CD4-positive, alpha-beta T cell (primary cell): ENCODE data around the gene CEP43. TPM values are rescaled to one million over a fixed set of nuclear protein-coding genes. Genes with fewer than 3 reads are reported as not detected.

Source experiments
- ATAC-seq: fragments of 200-7000 bp; cut with Tn5 transposase; one replicate; pipeline ENCODE4 v1.10.0; 2022; ENCODE audit warnings: mild to moderate bottlenecking; ENCODE audit not compliant: poor library complexity
- CTCF ChIA-PET: fragments of 350-600 bp; sonication (Branson Sonifier 250); formaldehyde crosslinking; loops from one replicate; lab custom pipeline; 2021; ENCODE audit warnings: antibody characterized with exemption, inconsistent platforms; lab: Charles Lee
- POLR2A ChIA-PET: fragments of 350-600 bp; sonication (Branson Sonifier 250); formaldehyde crosslinking; loops from one replicate; lab custom pipeline; 2021; ENCODE audit warnings: antibody characterized with exemption, inconsistent platforms; lab: Charles Lee
- DNase-seq, 14 experiments: peaks; one replicate each; pipeline ENCODE4 v3.0.0-alpha.2; 2013 to 2020; ENCODE audit warnings: mixed read lengths in 2 of 14
- H3K27ac ChIP-seq, 2 donors: one replicate each; pipeline versions ENCODE4 v1.5.1 to v1.7.0; 2013; ENCODE audit warnings: low read length in 2 of 2, low read depth in 1 of 2, mild to moderate bottlenecking in 1 of 2
- H3K27me3 ChIP-seq, 2 experiments: 1 replicate in 1 of 2; 2 replicates in 1 of 2; pipeline versions ENCODE4 v1.6.1 to v1.7.0; 2013; ENCODE audit warnings: low read length in 2 of 2, control low read depth in 1 of 2, mild to moderate bottlenecking in 1 of 2, moderate library complexity in 1 of 2; ENCODE audit not compliant: insufficient read depth in 2 of 2, control insufficient read depth in 1 of 2
- H3K36me3 ChIP-seq: one replicate; pipeline ENCODE4 v1.6.1; 2013; ENCODE audit warnings: low read length, control low read depth; ENCODE audit not compliant: insufficient read depth
- H3K4me1 ChIP-seq: one replicate; pipeline ENCODE4 v1.6.1; 2013; ENCODE audit warnings: low read length, control low read depth; ENCODE audit not compliant: insufficient read depth
- H3K4me3 ChIP-seq: one replicate; pipeline ENCODE4 v1.5.1; 2013; ENCODE audit warnings: mild to moderate bottlenecking, low read length, moderate library complexity
- H3K9me3 ChIP-seq, 2 experiments: 1 replicate in 1 of 2; 2 replicates in 1 of 2; pipeline versions ENCODE4 v1.6.1 to v1.7.0; 2013; ENCODE audit warnings: low read length in 2 of 2, mild to moderate bottlenecking in 2 of 2, control low read depth in 1 of 2, moderate library complexity in 1 of 2; ENCODE audit not compliant: control insufficient read depth in 1 of 2, insufficient read depth in 1 of 2
- H3K27ac Mint-ChIP-seq: one replicate; pipeline ENCODE4 v1.8.0; 2020; ENCODE audit warnings: mixed read lengths
- H3K27me3 Mint-ChIP-seq: one replicate; pipeline ENCODE4 v1.8.0; 2021; ENCODE audit warnings: mixed read lengths
- H3K36me3 Mint-ChIP-seq: one replicate; pipeline ENCODE4 v1.8.0; 2021; ENCODE audit warnings: low read depth, mixed read lengths
- H3K4me1 Mint-ChIP-seq: one replicate; pipeline ENCODE4 v1.8.0; 2021; ENCODE audit warnings: low read depth, mixed read lengths
- H3K4me3 Mint-ChIP-seq: one replicate; pipeline ENCODE4 v1.8.0; 2020; ENCODE audit warnings: mild to moderate bottlenecking, mixed read lengths
- H3K9me3 Mint-ChIP-seq: one replicate; pipeline ENCODE4 v1.8.0; 2020; ENCODE audit warnings: mixed read lengths
- intact Hi-C, 2 experiments: fragments of 100-400 bp; cut with DNase I in 1 of 2; cut with micrococcal nuclease in 1 of 2; formaldehyde crosslinking; loops; one replicate each; pipeline versions ENCODE4 v1.15.1 to v1.9.0; 2023 to 2025; cut with DNase I, micrococcal nuclease
- total RNA-seq, 174 experiments: library from RNA in 2 of 174; stranded (reverse) in 2 of 174; gene quantifications; one replicate each; pipeline ENCODE4 v1.2.3 and lab custom pipeline; 2021 to 2026
- TF ChIP-seq, protein P1 (sequence below): fragments of 200-600 bp; IDR thresholded peaks from one replicate; pipeline ENCODE4 v1.8.0; 2022; ENCODE audit warnings: antibody characterized with exemption, mild to moderate bottlenecking

Gene CEP43
- total RNA-seq, 2 experiments from 2014 or later = 12.5 to 13.5 TPM

- no peaks in the 10 kb centered on the region for H3K36me3 ChIP-seq
- H3K4me3 Mint-ChIP-seq = no peak overlapping the region
- no peak overlapping the region for H3K27ac Mint-ChIP-seq
- H3K4me1 ChIP-seq = peaks cover 5% of the 10 kb centered on the region
- peaks cover 21% of the 10 kb centered on the region for H3K4me1 Mint-ChIP-seq
- H3K9me3 Mint-ChIP-seq = no peaks in the 10 kb centered on the region
- TF ChIP-seq, protein P1, sequence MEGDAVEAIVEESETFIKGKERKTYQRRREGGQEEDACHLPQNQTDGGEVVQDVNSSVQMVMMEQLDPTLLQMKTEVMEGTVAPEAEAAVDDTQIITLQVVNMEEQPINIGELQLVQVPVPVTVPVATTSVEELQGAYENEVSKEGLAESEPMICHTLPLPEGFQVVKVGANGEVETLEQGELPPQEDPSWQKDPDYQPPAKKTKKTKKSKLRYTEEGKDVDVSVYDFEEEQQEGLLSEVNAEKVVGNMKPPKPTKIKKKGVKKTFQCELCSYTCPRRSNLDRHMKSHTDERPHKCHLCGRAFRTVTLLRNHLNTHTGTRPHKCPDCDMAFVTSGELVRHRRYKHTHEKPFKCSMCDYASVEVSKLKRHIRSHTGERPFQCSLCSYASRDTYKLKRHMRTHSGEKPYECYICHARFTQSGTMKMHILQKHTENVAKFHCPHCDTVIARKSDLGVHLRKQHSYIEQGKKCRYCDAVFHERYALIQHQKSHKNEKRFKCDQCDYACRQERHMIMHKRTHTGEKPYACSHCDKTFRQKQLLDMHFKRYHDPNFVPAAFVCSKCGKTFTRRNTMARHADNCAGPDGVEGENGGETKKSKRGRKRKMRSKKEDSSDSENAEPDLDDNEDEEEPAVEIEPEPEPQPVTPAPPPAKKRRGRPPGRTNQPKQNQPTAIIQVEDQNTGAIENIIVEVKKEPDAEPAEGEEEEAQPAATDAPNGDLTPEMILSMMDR = no peak
- DNase-seq = peak in 4 of 14 experiments; percentile 13 to 31 (median 20)
- POLR2A ChIA-PET = interaction anchor here (0.8 to 3.8 kb wide), 6 partner anchors 18 to 125 kb away, joined by 3 to 20 read pairs (median 12); partner anchors contain the start of gene RNASET2
- CTCF ChIA-PET = interaction anchor here (1.0 to 4.0 kb wide), 6 partner anchors 33 to 213 kb away, joined by 4 to 50 read pairs (median 8); partner anchors contain the start of gene RNASET2
- peaks cover 8% of the 10 kb centered on the region for H3K36me3 Mint-ChIP-seq
- no peaks in the 10 kb centered on the region for H3K9me3 ChIP-seq
- H3K27me3 ChIP-seq = no peaks in the 10 kb centered on the region
- ATAC-seq = peak; percentile 35
- no peak overlapping the region for H3K27ac ChIP-seq
- no peak overlapping the region for H3K4me3 ChIP-seq
- intact Hi-C loops = loop anchor here (2.0 to 5.0 kb wide), 2 partner anchors 36 to 37 kb away; no protein-coding TSS in a partner anchor
- no peaks in the 10 kb centered on the region for H3K27me3 Mint-ChIP-seq
Measured at GRCh38 chr6:166987930-166988329, 11.3 kb upstream of the CEP43 start.

GRCh38 chr6:166988674-166989201, 10.5 kb upstream of the CEP43 start:
- intact Hi-C loops = loop anchor here (1.0 to 5.0 kb wide), 5 partner anchors 33 to 213 kb away; no protein-coding TSS in a partner anchor
- Histone ChIP-seq H3K4me1 (peaks cover 5% of the 10 kb centered on the region), H3K27ac (no peak overlapping the region), H3K36me3 (no peaks in the 10 kb centered on the region), H3K27me3 (no peaks in the 10 kb centered on the region), H3K4me3 (no peak overlapping the region), H3K9me3 (no peaks in the 10 kb centered on the region)
- Mint-ChIP-seq H3K27ac (no peak overlapping the region), H3K4me3 (no peak overlapping the region), H3K27me3 (no peaks in the 10 kb centered on the region), H3K9me3 (no peaks in the 10 kb centered on the region), H3K4me1 (peaks cover 21% of the 10 kb centered on the region), H3K36me3 (peaks cover 5% of the 10 kb centered on the region)
- DNase-seq = no peak
- TF ChIP-seq, protein P1 = no peak
- POLR2A ChIA-PET = interaction anchor here (0.8 to 3.8 kb wide), 7 partner anchors 19 to 214 kb away, joined by 3 to 20 read pairs (median 10); partner anchors contain the start of gene RNASET2
- ATAC-seq = no peak
- CTCF ChIA-PET = interaction anchor here (1.4 to 4.0 kb wide), 9 partner anchors 9 to 214 kb away, joined by 3 to 50 read pairs (median 6); partner anchors contain the start of genes CEP43 and RNASET2

GRCh38 chr6:166989427-166990032, 9.7 kb upstream of the CEP43 start:
- H3K4me3 Mint-ChIP-seq = no peak overlapping the region
- Histone ChIP-seq H3K27me3 (no peaks in the 10 kb centered on the region), H3K4me3 (no peak overlapping the region), H3K27ac (no peak overlapping the region), H3K4me1 (peaks cover 5% of the 10 kb centered on the region), H3K36me3 (peaks cover 2% of the 10 kb centered on the region), H3K9me3 (no peaks in the 10 kb centered on the region)
- H3K9me3 Mint-ChIP-seq = no peaks in the 10 kb centered on the region
- ChIA-PET POLR2A (interaction anchor here (0.7 to 3.8 kb wide), 9 partner anchors 30 to 215 kb away, joined by 3 to 20 read pairs (median 5); partner anchors contain the start of gene RNASET2), CTCF (interaction anchor here (0.7 to 4.0 kb wide), 27 partner anchors 10 to 554 kb away, joined by 3 to 50 read pairs (median 5); partner anchors contain the start of genes CEP43 and RNASET2)
- peak overlapping the region; percentile 39 for H3K27ac Mint-ChIP-seq
- ATAC-seq = peak; percentile 89
- peaks cover 21% of the 10 kb centered on the region for H3K4me1 Mint-ChIP-seq
- intact Hi-C loops = loop anchor here (1.0 to 10.0 kb wide), 8 partner anchors 34 to 214 kb away; no protein-coding TSS in a partner anchor
- H3K36me3 Mint-ChIP-seq = peaks cover 5% of the 10 kb centered on the region
- DNase-seq = peak in 12 of 14 experiments; percentile 23 to 79 (median 48)
- TF ChIP-seq, protein P1 = peak; percentile 44
- no peaks in the 10 kb centered on the region for H3K27me3 Mint-ChIP-seq
